ENCODE data around the gene CGAS. TPM values are rescaled to one million over a fixed set of nuclear protein-coding genes. Genes with fewer than 3 reads are reported as not detected.

The CGAS gene
- total and polyA plus RNA-seq, 2 donors from 2014 or later: 1.1 to 5.9 TPM

DNA sequence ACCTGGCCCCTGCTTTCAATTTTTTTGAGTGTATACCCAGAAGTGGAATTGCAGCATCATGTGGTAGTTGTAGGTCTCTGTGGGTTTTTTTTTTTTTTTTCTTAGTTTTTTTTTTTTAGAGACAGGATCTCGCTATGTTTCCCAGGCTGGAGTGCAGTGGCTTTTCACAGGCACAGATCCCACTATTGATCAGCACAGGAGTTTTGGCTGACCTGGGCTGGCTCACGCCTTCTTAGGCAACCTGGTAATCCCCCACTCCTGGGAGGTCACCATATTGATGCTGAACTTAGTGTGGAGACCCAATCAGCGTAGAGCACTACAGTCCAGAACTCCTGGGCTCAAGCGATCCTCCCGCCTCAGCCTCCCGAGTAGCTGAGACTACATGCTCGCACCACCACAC, 35.4 kb upstream of the CGAS start:
- no peak overlapping the region for H3K4me3 ChIP-seq (ENCODE audit: low read length in 3 of 3)
- H3K27me3 ChIP-seq (ENCODE audit: control insufficient read depth, insufficient read depth, low read length): no peaks in the 10 kb centered on the region
- no peak for FAIRE-seq
- H3K9ac ChIP-seq (ENCODE audit: low read length in 3 of 3): no peak overlapping the region
- no peaks in the 10 kb centered on the region for H3K4me1 ChIP-seq (ENCODE audit: control insufficient read depth in 2 of 3, insufficient read depth in 2 of 3, low read depth in 1 of 3, low read length in 3 of 3)
- peaks cover 5 to 46% (median 21%) of the 10 kb centered on the region in 3 donors for H3K36me3 ChIP-seq (ENCODE audit: control insufficient read depth in 2 of 3, insufficient read depth in 3 of 3, low read length in 3 of 3)
- intact Hi-C loops (cut with DNase I): no loop called here
- H3K9me3 ChIP-seq (ENCODE audit: control insufficient read depth in 2 of 3, insufficient read depth in 1 of 3, low read length in 3 of 3): no peaks in the 10 kb centered on the region
- no peak for DNase-seq
- H3K27ac ChIP-seq (ENCODE audit: low read depth in 2 of 2, low read length in 2 of 2): no peak overlapping the region
- TF ChIP-seq, protein P1, sequence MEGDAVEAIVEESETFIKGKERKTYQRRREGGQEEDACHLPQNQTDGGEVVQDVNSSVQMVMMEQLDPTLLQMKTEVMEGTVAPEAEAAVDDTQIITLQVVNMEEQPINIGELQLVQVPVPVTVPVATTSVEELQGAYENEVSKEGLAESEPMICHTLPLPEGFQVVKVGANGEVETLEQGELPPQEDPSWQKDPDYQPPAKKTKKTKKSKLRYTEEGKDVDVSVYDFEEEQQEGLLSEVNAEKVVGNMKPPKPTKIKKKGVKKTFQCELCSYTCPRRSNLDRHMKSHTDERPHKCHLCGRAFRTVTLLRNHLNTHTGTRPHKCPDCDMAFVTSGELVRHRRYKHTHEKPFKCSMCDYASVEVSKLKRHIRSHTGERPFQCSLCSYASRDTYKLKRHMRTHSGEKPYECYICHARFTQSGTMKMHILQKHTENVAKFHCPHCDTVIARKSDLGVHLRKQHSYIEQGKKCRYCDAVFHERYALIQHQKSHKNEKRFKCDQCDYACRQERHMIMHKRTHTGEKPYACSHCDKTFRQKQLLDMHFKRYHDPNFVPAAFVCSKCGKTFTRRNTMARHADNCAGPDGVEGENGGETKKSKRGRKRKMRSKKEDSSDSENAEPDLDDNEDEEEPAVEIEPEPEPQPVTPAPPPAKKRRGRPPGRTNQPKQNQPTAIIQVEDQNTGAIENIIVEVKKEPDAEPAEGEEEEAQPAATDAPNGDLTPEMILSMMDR (IDR thresholded peaks at IDR 0.05; ENCODE audit: borderline replicate concordance, extremely low read depth, insufficient read depth): no peak

- Histone ChIP-seq H3K36me3 (ENCODE audit: control insufficient read depth in 2 of 3, insufficient read depth in 3 of 3, low read length in 3 of 3) (peaks cover 11 to 51% (median 35%) of the 10 kb centered on the region in 3 donors), H3K27ac (ENCODE audit: low read depth in 2 of 2, low read length in 2 of 2) (no peak overlapping the region)
Observed at GRCh38 chr6:73484438-73484837, 32.3 kb upstream of the CGAS start.

DNA sequence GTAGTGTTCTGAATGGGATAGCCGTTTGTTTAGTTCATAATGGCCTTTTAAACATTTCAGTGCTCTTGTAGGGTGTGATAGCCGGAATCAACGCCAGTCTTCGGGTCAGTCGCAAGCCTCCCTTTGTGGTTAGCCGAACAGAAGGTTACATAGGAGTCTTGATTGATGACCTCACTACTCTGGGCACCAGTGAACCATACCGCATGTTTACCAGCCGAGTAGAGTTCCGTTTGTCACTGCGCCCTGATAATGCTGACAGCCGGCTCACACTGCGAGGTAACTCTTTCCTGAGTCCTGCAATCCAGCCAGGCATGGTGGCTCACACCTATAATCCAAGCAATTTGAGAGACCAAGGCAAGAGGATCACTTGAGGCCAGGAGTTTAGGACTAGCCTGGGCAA, 29.9 kb upstream of the CGAS start:
- Histone ChIP-seq H3K9ac (ENCODE audit: low read length in 3 of 3) (no peak overlapping the region), H3K27me3 (ENCODE audit: control insufficient read depth, insufficient read depth, low read length) (no peaks in the 10 kb centered on the region), H3K4me3 (ENCODE audit: low read length in 3 of 3) (no peak overlapping the region), H3K27ac (ENCODE audit: low read depth in 2 of 2, low read length in 2 of 2) (no peak overlapping the region), H3K9me3 (ENCODE audit: control insufficient read depth in 2 of 3, insufficient read depth in 1 of 3, low read length in 3 of 3) (no peaks in the 10 kb centered on the region), H3K36me3 (ENCODE audit: control insufficient read depth in 2 of 3, insufficient read depth in 3 of 3, low read length in 3 of 3) (peaks cover 6 to 45% (median 28%) of the 10 kb centered on the region in 3 donors), H3K4me1 (ENCODE audit: control insufficient read depth in 2 of 3, insufficient read depth in 2 of 3, low read depth in 1 of 3, low read length in 3 of 3) (no peaks in the 10 kb centered on the region)
- intact Hi-C loops (cut with DNase I): no loop called here
- FAIRE-seq: no peak
- no peak for DNase-seq
- TF ChIP-seq, protein P1 (IDR thresholded peaks at IDR 0.05; ENCODE audit: borderline replicate concordance, extremely low read depth, insufficient read depth): no peak

More at GRCh38 chr6:73484438-73484837, 32.3 kb upstream of the CGAS start:
- no peak overlapping the region for H3K9ac ChIP-seq (ENCODE audit: low read length in 3 of 3)
- DNase-seq (no peak), FAIRE-seq (no peak)
- H3K27me3 ChIP-seq (ENCODE audit: control insufficient read depth, insufficient read depth, low read length): no peaks in the 10 kb centered on the region
- no peaks in the 10 kb centered on the region for H3K9me3 ChIP-seq (ENCODE audit: control insufficient read depth in 2 of 3, insufficient read depth in 1 of 3, low read length in 3 of 3)
- H3K4me3 ChIP-seq (ENCODE audit: low read length in 3 of 3): no peak overlapping the region
- intact Hi-C loops (cut with DNase I): no loop called here
- TF ChIP-seq, protein P1 (IDR thresholded peaks at IDR 0.05; ENCODE audit: borderline replicate concordance, extremely low read depth, insufficient read depth): no peak
- H3K4me1 ChIP-seq (ENCODE audit: control insufficient read depth in 2 of 3, insufficient read depth in 2 of 3, low read depth in 1 of 3, low read length in 3 of 3): no peaks in the 10 kb centered on the region

DNA sequence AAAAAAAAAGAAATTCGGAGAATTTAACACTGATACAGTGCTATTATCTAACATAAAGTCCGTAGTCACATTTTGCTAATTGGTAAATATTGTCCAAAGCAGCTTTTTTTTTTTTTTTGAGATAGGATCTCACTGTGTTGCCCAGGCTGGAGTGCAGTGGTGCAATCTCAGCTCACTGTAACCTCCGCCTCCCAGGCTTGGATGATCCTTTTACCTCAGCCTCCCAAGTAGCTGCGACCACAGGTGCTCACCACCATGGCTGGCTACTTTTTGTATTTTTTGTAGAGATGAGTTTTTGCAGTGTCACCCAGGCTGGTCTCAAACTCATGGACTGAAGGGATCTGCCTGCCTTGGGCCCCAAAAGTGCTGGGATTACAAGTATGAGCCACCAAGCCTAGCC, 25.3 kb upstream of the CGAS start:
- Histone ChIP-seq H3K9ac (ENCODE audit: low read length in 3 of 3) (no peak overlapping the region), H3K27ac (ENCODE audit: low read depth in 2 of 2, low read length in 2 of 2) (no peak overlapping the region), H3K4me1 (ENCODE audit: control insufficient read depth in 2 of 3, insufficient read depth in 2 of 3, low read depth in 1 of 3, low read length in 3 of 3) (no peaks in the 10 kb centered on the region), H3K9me3 (ENCODE audit: control insufficient read depth in 2 of 3, insufficient read depth in 1 of 3, low read length in 3 of 3) (no peaks in the 10 kb centered on the region), H3K4me3 (ENCODE audit: low read length in 3 of 3) (no peak overlapping the region), H3K36me3 (ENCODE audit: control insufficient read depth in 2 of 3, insufficient read depth in 3 of 3, low read length in 3 of 3) (peaks cover 10 to 27% (median 25%) of the 10 kb centered on the region in 3 donors), H3K27me3 (ENCODE audit: control insufficient read depth, insufficient read depth, low read length) (no peaks in the 10 kb centered on the region)
- no peak for FAIRE-seq
- intact Hi-C loops (cut with DNase I): no loop called here
- TF ChIP-seq, protein P1 (IDR thresholded peaks at IDR 0.05; ENCODE audit: borderline replicate concordance, extremely low read depth, insufficient read depth): no peak
- no peak for DNase-seq

Measured in kidney (tissue), 14 donors.